HEK293 (cell line): Measurements from ENCODE around the gene PRR3.

Experiments
- PRDM1 ChIP-seq: fragments of 450-650 bp; formaldehyde crosslinking; IDR thresholded peaks from 2 replicates; pipeline ENCODE4; 2016; ENCODE audit warnings: missing biosample characterization, missing genetic modification characterization
- REPIN1 ChIP-seq: fragments of 450-650 bp; formaldehyde crosslinking; IDR thresholded peaks from 2 replicates; pipeline ENCODE4 v1.5.1; 2017; ENCODE audit warnings: missing biosample characterization, missing genetic modification characterization, low read depth
- SP3 ChIP-seq: fragments of 450-650 bp; formaldehyde crosslinking; IDR thresholded peaks from 2 replicates; pipeline ENCODE4 v1.5.1; 2016; ENCODE audit warnings: missing biosample characterization, missing genetic modification characterization
- ZBTB20 ChIP-seq: fragments of 450-650 bp; formaldehyde crosslinking; IDR thresholded peaks from 2 replicates; pipeline ENCODE4 v1.5.1; 2016; ENCODE audit warnings: missing biosample characterization, missing genetic modification characterization
- ZFP3 ChIP-seq: fragments of 450-650 bp; formaldehyde crosslinking; IDR thresholded peaks from 2 replicates; pipeline ENCODE4 v1.5.1; 2016; ENCODE audit warnings: low read depth, missing biosample characterization, missing genetic modification characterization
- ZNF121 ChIP-seq: fragments of 450-650 bp; formaldehyde crosslinking; IDR thresholded peaks from 2 replicates; pipeline ENCODE4 v1.5.1; 2016; ENCODE audit warnings: missing biosample characterization, missing genetic modification characterization
- ZNF140 ChIP-seq: fragments of 450-650 bp; formaldehyde crosslinking; IDR thresholded peaks from 2 replicates; pipeline ENCODE4 v1.5.1; 2016; ENCODE audit warnings: missing biosample characterization, missing genetic modification characterization
- ZNF202 ChIP-seq: fragments of 450-650 bp; formaldehyde crosslinking; IDR thresholded peaks from 2 replicates; pipeline ENCODE4 v1.5.1; 2016; ENCODE audit warnings: missing biosample characterization, missing genetic modification characterization, borderline replicate concordance
- ZNF23 ChIP-seq: fragments of 450-650 bp; formaldehyde crosslinking; IDR thresholded peaks from 2 replicates; pipeline ENCODE4 v1.5.1; 2016; ENCODE audit warnings: missing biosample characterization, missing genetic modification characterization, borderline replicate concordance
- ZNF292 ChIP-seq: fragments of 450-650 bp; formaldehyde crosslinking; IDR thresholded peaks from 2 replicates; pipeline ENCODE4 v1.5.1; 2016; ENCODE audit warnings: low read depth, missing biosample characterization, missing genetic modification characterization, borderline replicate concordance
- ZNF366 ChIP-seq: fragments of 450-650 bp; formaldehyde crosslinking; conservative IDR thresholded peaks from 2 replicates; pipeline ENCODE4 v1.5.1; 2016; ENCODE audit warnings: missing biosample characterization, missing genetic modification characterization
- ZNF37A ChIP-seq: fragments of 450-650 bp; IDR thresholded peaks from 2 replicates; pipeline ENCODE4 v1.5.1; 2018; ENCODE audit warnings: missing biosample characterization, missing genetic modification characterization
- ZNF391 ChIP-seq: fragments of 450-650 bp; formaldehyde crosslinking; IDR thresholded peaks from 2 replicates; pipeline ENCODE4 v1.5.1; 2016; ENCODE audit warnings: low read depth, missing biosample characterization, missing genetic modification characterization, borderline replicate concordance
- ZNF423 ChIP-seq: fragments of 450-650 bp; formaldehyde crosslinking; IDR thresholded peaks from 2 replicates; pipeline ENCODE4 v1.5.1; 2016; ENCODE audit warnings: missing biosample characterization, missing genetic modification characterization
- ZNF521 ChIP-seq: fragments of 450-650 bp; formaldehyde crosslinking; IDR thresholded peaks from 2 replicates; pipeline ENCODE4 v1.5.1; 2017; ENCODE audit warnings: missing biosample characterization, mild to moderate bottlenecking, missing genetic modification characterization
- ZNF561 ChIP-seq: fragments of 450-650 bp; IDR thresholded peaks from 2 replicates; pipeline ENCODE4 v1.5.1; 2018; ENCODE audit warnings: missing biosample characterization, missing genetic modification characterization, borderline replicate concordance
- ZNF76 ChIP-seq: fragments of 450-650 bp; formaldehyde crosslinking; IDR thresholded peaks from 2 replicates; pipeline ENCODE4; 2016; ENCODE audit warnings: low read depth, missing biosample characterization, missing genetic modification characterization, borderline replicate concordance
- ZNF830 ChIP-seq: fragments of 450-650 bp; IDR thresholded peaks from 2 replicates; pipeline ENCODE4 v1.5.0; 2018; ENCODE audit warnings: missing biosample characterization, missing genetic modification characterization, low read depth, mild to moderate bottlenecking, moderate library complexity
- TF ChIP-seq, protein P1 (sequence below): fragments of 450-650 bp; formaldehyde crosslinking; IDR thresholded peaks from 2 replicates; pipeline ENCODE4 v1.5.1; 2016; ENCODE audit warnings: missing biosample characterization, missing genetic modification characterization
- TF ChIP-seq, protein P2 (sequence below): fragments of 450-650 bp; formaldehyde crosslinking; IDR thresholded peaks from 2 replicates; pipeline ENCODE4 v1.5.1; 2016; ENCODE audit warnings: missing biosample characterization, missing genetic modification characterization
- TF ChIP-seq, protein P3 (sequence below): fragments of 450-650 bp; formaldehyde crosslinking; IDR thresholded peaks from 2 replicates; pipeline ENCODE4 v1.5.1; 2016; ENCODE audit warnings: missing biosample characterization, missing genetic modification characterization
- TF ChIP-seq, protein P4 (sequence below): fragments of 450-650 bp; formaldehyde crosslinking; optimal IDR thresholded peaks from 2 replicates; pipeline ENCODE3; 2016; ENCODE audit warnings: missing biosample characterization, mild to moderate bottlenecking, missing genetic modification characterization
- TF ChIP-seq, protein P5 (sequence below): fragments of 450-650 bp; formaldehyde crosslinking; IDR thresholded peaks from 2 replicates; pipeline ENCODE4 v1.5.1; 2016; ENCODE audit warnings: missing biosample characterization, missing genetic modification characterization
- TF ChIP-seq, protein P6 (sequence below): fragments of 450-650 bp; formaldehyde crosslinking; IDR thresholded peaks from 2 replicates; pipeline ENCODE4 v1.5.1; 2017; ENCODE audit warnings: missing biosample characterization, missing genetic modification characterization
- TF ChIP-seq, protein P7 (sequence below): fragments of 450-650 bp; formaldehyde crosslinking; IDR thresholded peaks from 2 replicates; pipeline ENCODE4 v1.5.1; 2017; ENCODE audit warnings: missing biosample characterization, missing genetic modification characterization
- TF ChIP-seq, protein P8 (sequence below): fragments of 450-650 bp; formaldehyde crosslinking; IDR thresholded peaks from 2 replicates; pipeline ENCODE4 v1.5.1; 2016; ENCODE audit warnings: missing biosample characterization, missing genetic modification characterization, borderline replicate concordance

Gene PRR3

DNA sequence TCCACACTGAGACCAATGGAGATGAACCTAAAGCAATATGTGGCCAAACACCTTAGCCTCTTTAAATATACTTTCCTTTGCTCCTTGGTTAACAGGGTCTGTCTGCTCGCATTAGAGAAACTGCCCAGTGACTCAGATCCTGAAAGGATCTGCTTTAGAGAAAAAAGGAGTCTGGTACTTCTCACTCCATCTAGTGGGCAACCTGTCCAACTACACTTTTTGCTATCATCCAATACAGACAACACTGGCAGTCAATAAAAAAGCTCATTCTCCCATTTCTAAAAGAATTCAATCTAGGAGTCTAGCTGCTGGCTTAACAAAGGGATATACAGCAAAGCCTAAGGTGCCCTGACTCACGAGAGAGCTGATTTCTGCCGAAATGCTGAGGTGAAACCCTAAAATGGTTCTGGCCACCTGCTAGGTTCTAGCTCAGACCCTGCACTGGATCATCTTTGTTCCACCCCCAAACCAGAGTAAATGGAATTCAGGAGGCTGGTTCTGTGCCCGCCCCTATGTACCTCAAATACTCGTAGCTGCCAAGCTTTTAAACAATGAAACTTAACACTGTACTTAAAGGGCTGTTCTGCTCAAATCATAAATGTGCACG lies 12.3 kb upstream of the PRR3 start (continued):
- TF ChIP-seq, protein P1, sequence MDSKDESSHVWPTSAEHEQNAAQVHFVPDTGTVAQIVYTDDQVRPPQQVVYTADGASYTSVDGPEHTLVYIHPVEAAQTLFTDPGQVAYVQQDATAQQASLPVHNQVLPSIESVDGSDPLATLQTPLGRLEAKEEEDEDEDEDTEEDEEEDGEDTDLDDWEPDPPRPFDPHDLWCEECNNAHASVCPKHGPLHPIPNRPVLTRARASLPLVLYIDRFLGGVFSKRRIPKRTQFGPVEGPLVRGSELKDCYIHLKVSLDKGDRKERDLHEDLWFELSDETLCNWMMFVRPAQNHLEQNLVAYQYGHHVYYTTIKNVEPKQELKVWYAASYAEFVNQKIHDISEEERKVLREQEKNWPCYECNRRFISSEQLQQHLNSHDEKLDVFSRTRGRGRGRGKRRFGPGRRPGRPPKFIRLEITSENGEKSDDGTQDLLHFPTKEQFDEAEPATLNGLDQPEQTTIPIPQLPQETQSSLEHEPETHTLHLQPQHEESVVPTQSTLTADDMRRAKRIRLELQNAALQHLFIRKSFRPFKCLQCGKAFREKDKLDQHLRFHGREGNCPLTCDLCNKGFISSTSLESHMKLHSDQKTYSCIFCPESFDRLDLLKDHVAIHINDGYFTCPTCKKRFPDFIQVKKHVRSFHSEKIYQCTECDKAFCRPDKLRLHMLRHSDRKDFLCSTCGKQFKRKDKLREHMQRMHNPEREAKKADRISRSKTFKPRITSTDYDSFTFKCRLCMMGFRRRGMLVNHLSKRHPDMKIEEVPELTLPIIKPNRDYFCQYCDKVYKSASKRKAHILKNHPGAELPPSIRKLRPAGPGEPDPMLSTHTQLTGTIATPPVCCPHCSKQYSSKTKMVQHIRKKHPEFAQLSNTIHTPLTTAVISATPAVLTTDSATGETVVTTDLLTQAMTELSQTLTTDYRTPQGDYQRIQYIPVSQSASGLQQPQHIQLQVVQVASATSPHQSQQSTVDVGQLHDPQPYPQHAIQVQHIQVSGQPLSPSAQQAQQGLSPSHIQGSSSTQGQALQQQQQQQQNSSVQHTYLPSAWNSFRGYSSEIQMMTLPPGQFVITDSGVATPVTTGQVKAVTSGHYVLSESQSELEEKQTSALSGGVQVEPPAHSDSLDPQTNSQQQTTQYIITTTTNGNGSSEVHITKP (tag by site-specific recombination) = peak; percentile 60
- TF ChIP-seq ZNF140 (tag by site-specific recombination) (no peak), ZNF521 (tag by site-specific recombination) (no peak), ZNF423 (tag by site-specific recombination) (no peak), ZNF292 (no peak), ZNF391 (tag by site-specific recombination) (no peak), ZNF366 (tag by site-specific recombination) (0 out of 2 replicates have a peak, but pooled peaks have one; percentile 24), ZNF202 (no peak), ZNF830 (tag by site-specific recombination) (no peak), ZFP3 (tag by site-specific recombination) (no peak), ZBTB20 (tag by site-specific recombination) (peak; percentile 48; the same call in 1 of the 2 replicates), SP3 (tag by site-specific recombination) (no peak), ZNF561 (no peak), REPIN1 (no peak), ZNF23 (no peak), ZNF76 (tag by site-specific recombination) (no peak), ZNF37A (no peak), PRDM1 (tag by site-specific recombination) (peak; percentile 65), ZNF121 (tag by site-specific recombination) (no peak)
- TF ChIP-seq, protein P2, sequence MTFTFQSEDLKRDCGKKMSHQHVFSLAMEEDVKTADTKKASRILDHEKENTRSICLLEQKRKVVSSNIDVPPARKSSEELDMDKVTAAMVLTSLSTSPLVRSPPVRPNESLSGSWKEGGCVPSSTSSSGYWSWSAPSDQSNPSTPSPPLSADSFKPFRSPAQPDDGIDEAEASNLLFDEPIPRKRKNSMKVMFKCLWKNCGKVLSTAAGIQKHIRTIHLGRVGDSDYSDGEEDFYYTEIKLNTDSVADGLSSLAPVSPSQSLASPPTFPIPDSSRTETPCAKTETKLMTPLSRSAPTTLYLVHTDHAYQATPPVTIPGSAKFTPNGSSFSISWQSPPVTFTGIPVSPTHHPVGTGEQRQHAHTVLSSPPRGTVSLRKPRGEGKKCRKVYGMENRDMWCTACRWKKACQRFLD (tag by site-specific recombination) = no peak
- TF ChIP-seq, protein P3, sequence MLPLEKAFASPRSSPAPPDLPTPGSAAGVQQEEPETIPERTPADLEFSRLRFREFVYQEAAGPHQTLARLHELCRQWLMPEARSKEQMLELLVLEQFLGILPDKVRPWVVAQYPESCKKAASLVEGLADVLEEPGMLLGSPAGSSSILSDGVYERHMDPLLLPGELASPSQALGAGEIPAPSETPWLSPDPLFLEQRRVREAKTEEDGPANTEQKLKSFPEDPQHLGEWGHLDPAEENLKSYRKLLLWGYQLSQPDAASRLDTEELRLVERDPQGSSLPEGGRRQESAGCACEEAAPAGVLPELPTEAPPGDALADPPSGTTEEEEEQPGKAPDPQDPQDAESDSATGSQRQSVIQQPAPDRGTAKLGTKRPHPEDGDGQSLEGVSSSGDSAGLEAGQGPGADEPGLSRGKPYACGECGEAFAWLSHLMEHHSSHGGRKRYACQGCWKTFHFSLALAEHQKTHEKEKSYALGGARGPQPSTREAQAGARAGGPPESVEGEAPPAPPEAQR (tag by site-specific recombination) = no peak
- TF ChIP-seq, protein P4, sequence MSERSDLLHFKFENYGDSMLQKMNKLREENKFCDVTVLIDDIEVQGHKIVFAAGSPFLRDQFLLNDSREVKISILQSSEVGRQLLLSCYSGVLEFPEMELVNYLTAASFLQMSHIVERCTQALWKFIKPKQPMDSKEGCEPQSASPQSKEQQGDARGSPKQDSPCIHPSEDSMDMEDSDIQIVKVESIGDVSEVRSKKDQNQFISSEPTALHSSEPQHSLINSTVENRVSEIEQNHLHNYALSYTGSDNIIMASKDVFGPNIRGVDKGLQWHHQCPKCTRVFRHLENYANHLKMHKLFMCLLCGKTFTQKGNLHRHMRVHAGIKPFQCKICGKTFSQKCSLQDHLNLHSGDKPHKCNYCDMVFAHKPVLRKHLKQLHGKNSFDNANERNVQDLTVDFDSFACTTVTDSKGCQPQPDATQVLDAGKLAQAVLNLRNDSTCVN (tag by site-specific recombination) = no peak
- TF ChIP-seq, protein P5, sequence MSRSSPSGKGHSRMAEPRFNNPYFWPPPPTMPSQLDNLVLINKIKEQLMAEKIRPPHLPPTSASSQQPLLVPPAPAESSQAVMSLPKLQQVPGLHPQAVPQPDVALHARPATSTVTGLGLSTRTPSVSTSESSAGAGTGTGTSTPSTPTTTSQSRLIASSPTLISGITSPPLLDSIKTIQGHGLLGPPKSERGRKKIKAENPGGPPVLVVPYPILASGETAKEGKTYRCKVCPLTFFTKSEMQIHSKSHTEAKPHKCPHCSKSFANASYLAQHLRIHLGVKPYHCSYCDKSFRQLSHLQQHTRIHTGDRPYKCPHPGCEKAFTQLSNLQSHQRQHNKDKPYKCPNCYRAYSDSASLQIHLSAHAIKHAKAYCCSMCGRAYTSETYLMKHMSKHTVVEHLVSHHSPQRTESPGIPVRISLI (tag by site-specific recombination) = no peak
- TF ChIP-seq, protein P6, sequence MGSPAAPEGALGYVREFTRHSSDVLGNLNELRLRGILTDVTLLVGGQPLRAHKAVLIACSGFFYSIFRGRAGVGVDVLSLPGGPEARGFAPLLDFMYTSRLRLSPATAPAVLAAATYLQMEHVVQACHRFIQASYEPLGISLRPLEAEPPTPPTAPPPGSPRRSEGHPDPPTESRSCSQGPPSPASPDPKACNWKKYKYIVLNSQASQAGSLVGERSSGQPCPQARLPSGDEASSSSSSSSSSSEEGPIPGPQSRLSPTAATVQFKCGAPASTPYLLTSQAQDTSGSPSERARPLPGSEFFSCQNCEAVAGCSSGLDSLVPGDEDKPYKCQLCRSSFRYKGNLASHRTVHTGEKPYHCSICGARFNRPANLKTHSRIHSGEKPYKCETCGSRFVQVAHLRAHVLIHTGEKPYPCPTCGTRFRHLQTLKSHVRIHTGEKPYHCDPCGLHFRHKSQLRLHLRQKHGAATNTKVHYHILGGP = no peak
- TF ChIP-seq, protein P7, sequence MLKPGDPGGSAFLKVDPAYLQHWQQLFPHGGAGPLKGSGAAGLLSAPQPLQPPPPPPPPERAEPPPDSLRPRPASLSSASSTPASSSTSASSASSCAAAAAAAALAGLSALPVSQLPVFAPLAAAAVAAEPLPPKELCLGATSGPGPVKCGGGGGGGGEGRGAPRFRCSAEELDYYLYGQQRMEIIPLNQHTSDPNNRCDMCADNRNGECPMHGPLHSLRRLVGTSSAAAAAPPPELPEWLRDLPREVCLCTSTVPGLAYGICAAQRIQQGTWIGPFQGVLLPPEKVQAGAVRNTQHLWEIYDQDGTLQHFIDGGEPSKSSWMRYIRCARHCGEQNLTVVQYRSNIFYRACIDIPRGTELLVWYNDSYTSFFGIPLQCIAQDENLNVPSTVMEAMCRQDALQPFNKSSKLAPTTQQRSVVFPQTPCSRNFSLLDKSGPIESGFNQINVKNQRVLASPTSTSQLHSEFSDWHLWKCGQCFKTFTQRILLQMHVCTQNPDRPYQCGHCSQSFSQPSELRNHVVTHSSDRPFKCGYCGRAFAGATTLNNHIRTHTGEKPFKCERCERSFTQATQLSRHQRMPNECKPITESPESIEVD (tag by site-specific recombination) = no peak
- TF ChIP-seq, protein P8, sequence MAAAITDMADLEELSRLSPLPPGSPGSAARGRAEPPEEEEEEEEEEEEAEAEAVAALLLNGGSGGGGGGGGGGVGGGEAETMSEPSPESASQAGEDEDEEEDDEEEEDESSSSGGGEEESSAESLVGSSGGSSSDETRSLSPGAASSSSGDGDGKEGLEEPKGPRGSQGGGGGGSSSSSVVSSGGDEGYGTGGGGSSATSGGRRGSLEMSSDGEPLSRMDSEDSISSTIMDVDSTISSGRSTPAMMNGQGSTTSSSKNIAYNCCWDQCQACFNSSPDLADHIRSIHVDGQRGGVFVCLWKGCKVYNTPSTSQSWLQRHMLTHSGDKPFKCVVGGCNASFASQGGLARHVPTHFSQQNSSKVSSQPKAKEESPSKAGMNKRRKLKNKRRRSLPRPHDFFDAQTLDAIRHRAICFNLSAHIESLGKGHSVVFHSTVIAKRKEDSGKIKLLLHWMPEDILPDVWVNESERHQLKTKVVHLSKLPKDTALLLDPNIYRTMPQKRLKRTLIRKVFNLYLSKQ (tag by site-specific recombination) = no peak
